GM12878 (cell line): Measurements from ENCODE around the gene TXNL1. TPM values are rescaled to one million over a fixed set of nuclear protein-coding genes. Genes with fewer than 3 reads are reported as not detected.
A peak's percentile ranks its signal among the peaks of the same experiment; 100 is the strongest.

Experiments
- ATAC-seq: fragments of 200-7000 bp; cut with Tn5 transposase; 3 replicates; pipeline ENCODE4 v1.9.1; 2020; ENCODE audit warnings: mild to moderate bottlenecking, moderate library complexity
- BruUV-seq: library from RNA; stranded (reverse); fragments of 400-500 nt; replicated peaks from 2 replicates; lab custom pipeline; 2021; lab: Mats Ljungman, UMichigan
- CTCF ChIA-PET: fragments of 300-600 bp; sonication (Branson Sonifier 250); formaldehyde crosslinking; extraction: SDS; loops from one replicate; lab custom pipeline; 2021; ENCODE audit warnings: inconsistent platforms; lab: Yijun Ruan, JAX
- POLR2A ChIA-PET: fragments of 350-600 bp; formaldehyde crosslinking; extraction: SDS; loops from one replicate; lab custom pipeline; 2021; ENCODE audit warnings: inconsistent platforms; lab: Charles Lee
- RAD21 ChIA-PET: fragments of 300-600 bp; sonication (Branson Sonifier 250); formaldehyde crosslinking; loops from one replicate; lab custom pipeline; 2023; ENCODE audit warnings: antibody characterized with exemption; ENCODE audit not compliant: unreplicated experiment; lab: Charles Lee
- SMC1A ChIA-PET: fragments of 300-600 bp; sonication (Branson Sonifier 250); formaldehyde crosslinking; loops from one replicate; lab custom pipeline; 2023; ENCODE audit not compliant: unreplicated experiment, uncharacterized antibody; lab: Charles Lee
- DNase-seq: peaks from one replicate; pipeline ENCODE4 v3.0.0-alpha.2; 2011; ENCODE audit warnings: low read depth, low spot score
- FAIRE-seq: peaks from 3 replicates; lab custom pipeline; 2011; peaks lifted over from hg19 to GRCh38; lab: Jason Lieb, UNC
- H2AFZ ChIP-seq: 2 replicates; pipeline ENCODE4 v1.6.0; 2011; ENCODE audit warnings: low read depth, low read length, control low read depth; ENCODE audit not compliant: control insufficient read depth
- H3K27ac ChIP-seq: 2 replicates; pipeline ENCODE4 v1.5.1; 2011; ENCODE audit warnings: control low read depth; ENCODE audit not compliant: control insufficient read depth, insufficient read depth
- H3K27me3 ChIP-seq, 2 experiments: replicated peaks in 1 of 2; 2 replicates each; pipeline versions ENCODE4 v1.6.0 to v1.6.1; 2011; ENCODE audit warnings: low read length in 1 of 2; ENCODE audit not compliant: control insufficient read depth in 2 of 2, insufficient read depth in 2 of 2
- H3K36me3 ChIP-seq, 2 experiments: 2 replicates each; pipeline ENCODE4 v1.5.1; 2011; ENCODE audit warnings: low read length in 1 of 2; ENCODE audit not compliant: control insufficient read depth in 2 of 2, insufficient read depth in 2 of 2
- H3K4me1 ChIP-seq: 2 replicates; pipeline ENCODE4 v1.6.1; 2011; ENCODE audit warnings: mild to moderate bottlenecking, low read length, moderate library complexity, mixed read lengths; ENCODE audit not compliant: control insufficient read depth, insufficient read depth
- H3K4me2 ChIP-seq: 2 replicates; pipeline ENCODE4 v1.6.0; 2011; ENCODE audit warnings: control low read depth; ENCODE audit not compliant: control insufficient read depth, insufficient read depth
- H3K4me3 ChIP-seq: fragments of 200-600 bp; sonication (generic); 2 replicates; pipeline ENCODE4 v1.5.1; 2016
- H3K79me2 ChIP-seq: 2 replicates; pipeline ENCODE4 v1.6.0; 2011; ENCODE audit warnings: low read length; ENCODE audit not compliant: control insufficient read depth, insufficient read depth
- H3K9ac ChIP-seq: 2 replicates; pipeline ENCODE4 v1.8.0; 2011; ENCODE audit warnings: low read length, control low read depth, mixed read lengths; ENCODE audit not compliant: control insufficient read depth, insufficient read depth
- H3K9me3 ChIP-seq: replicated peaks from 3 replicates; pipeline ENCODE4 v1.5.1; 2011; ENCODE audit warnings: mild to moderate bottlenecking, low read length; ENCODE audit not compliant: control insufficient read depth, insufficient read depth
- H4K20me1 ChIP-seq: 2 replicates; pipeline ENCODE4 v1.6.0; 2011; ENCODE audit not compliant: control insufficient read depth, insufficient read depth
- ATF7 ChIP-seq: fragments of 450-650 bp; IDR thresholded peaks from 2 replicates; pipeline ENCODE4 v1.6.1; 2016; ENCODE audit warnings: low read depth, mild to moderate bottlenecking
- BHLHE40 ChIP-seq, 2 experiments: fragments of 450-650 bp in 1 of 2; IDR thresholded peaks; 2 replicates each; pipeline ENCODE4 v1.6.1; 2011 to 2017; ENCODE audit warnings: low read depth in 2 of 2, borderline replicate concordance in 1 of 2, improper control_type of control experiment in 1 of 2, low read length in 1 of 2, mild to moderate bottlenecking in 1 of 2
- BMI1 ChIP-seq: fragments of 450-650 bp; IDR thresholded peaks from 2 replicates; pipeline ENCODE4 v1.6.1; 2016; ENCODE audit warnings: mild to moderate bottlenecking, moderate library complexity, borderline replicate concordance
- ELK1 ChIP-seq: IDR thresholded peaks from 2 replicates; pipeline ENCODE4 v1.6.1; 2012; ENCODE audit warnings: low read depth, low read length, improper control_type of control experiment
- EP300 ChIP-seq, 2 experiments: fragments of 150-350 bp in 1 of 2; IDR thresholded peaks; 2 replicates each; pipeline ENCODE4 v1.6.1; 2011 to 2012; ENCODE audit warnings: low read depth in 2 of 2, low read length in 2 of 2, borderline replicate concordance in 1 of 2, improper control_type of control experiment in 1 of 2, inconsistent platforms in 1 of 2; ENCODE audit not compliant: control insufficient read depth in 1 of 2
- IKZF1 ChIP-seq: fragments of 450-650 bp; conservative IDR thresholded peaks from 2 replicates; pipeline ENCODE4 v1.6.1; 2017; ENCODE audit warnings: antibody characterized with exemption, mild to moderate bottlenecking
- IKZF2 ChIP-seq, 2 experiments: fragments of 450-650 bp; IDR thresholded peaks; 2 replicates each; pipeline ENCODE4 v1.6.1; 2017; ENCODE audit warnings: mild to moderate bottlenecking in 2 of 2, moderate library complexity in 2 of 2
- MTA2 ChIP-seq: fragments of 450-650 bp; IDR thresholded peaks from 2 replicates; pipeline ENCODE4 v1.6.1; 2016; ENCODE audit warnings: low read depth, mild to moderate bottlenecking, moderate library complexity
- NBN ChIP-seq: fragments of 450-650 bp; IDR thresholded peaks from 2 replicates; pipeline ENCODE4 v1.6.1; 2016
- NR2F1 ChIP-seq: fragments of 450-650 bp; conservative IDR thresholded peaks from 2 replicates; pipeline ENCODE4 v1.6.1; 2017; ENCODE audit warnings: mild to moderate bottlenecking
- PBX3 ChIP-seq: IDR thresholded peaks from 2 replicates; pipeline ENCODE4 v1.6.1; 2011; ENCODE audit warnings: mild to moderate bottlenecking, low read depth, low read length, moderate library complexity; ENCODE audit not compliant: insufficient replicate concordance
- RELB ChIP-seq: fragments of 450-650 bp; IDR thresholded peaks from 2 replicates; pipeline ENCODE4 v1.6.1; 2017; ENCODE audit warnings: low read depth, mild to moderate bottlenecking, moderate library complexity
- TCF7 ChIP-seq: IDR thresholded peaks from 2 replicates; pipeline ENCODE4 v1.6.1; 2014; ENCODE audit warnings: antibody characterized with exemption, borderline replicate concordance
- ZBED1 ChIP-seq: IDR thresholded peaks from 2 replicates; pipeline ENCODE4 v1.6.1; 2016; ENCODE audit warnings: borderline replicate concordance
- ZNF217 ChIP-seq: fragments of 450-650 bp; IDR thresholded peaks from 2 replicates; pipeline ENCODE4 v1.6.1; 2017; ENCODE audit warnings: antibody characterized with exemption, mild to moderate bottlenecking
- ZNF592 ChIP-seq: fragments of 450-650 bp; IDR thresholded peaks from 2 replicates; pipeline ENCODE4 v1.6.1; 2017; ENCODE audit warnings: mild to moderate bottlenecking, moderate library complexity
- WGBS: methylation state at CpG from one replicate; pipeline ENCODE4 v1.1.6; 2016; ENCODE audit warnings: low lambda C conversion rate; ENCODE audit not compliant: insufficient replicate concordance, insufficient coverage; ENCODE audit errors: missing lambda C conversion rate; 5-methylcytosine and 5-hydroxymethylcytosine counted together
- in situ Hi-C: fragments of 300-500 bp; cut with MboI; formaldehyde crosslinking; loops from 9 replicates; pipeline ENCODE4 v1.14.3; 2018; ENCODE audit warnings: mixed read lengths
- intact Hi-C: fragments of 100-400 bp; cut with micrococcal nuclease; formaldehyde crosslinking; loops from one replicate; pipeline ENCODE4 v1.14.2; 2022; ENCODE audit not compliant: unreplicated experiment
- polyA plus RNA-seq, 11 experiments: library from polyadenylated mRNA; depleted of rRNA in 4 of 11; unstranded in 6 of 11; stranded (reverse) in 5 of 11; fragments of >200 nt; fragmentation: Nextera tagmentation in 4 of 11; fragmentation: Illumina TruSeq in 1 of 11; extraction: Ambion mirVana in 4 of 11; extraction: Trizol in 1 of 11; gene quantifications; 1 replicate in 1 of 11; 2 replicates in 10 of 11; pipeline versions ENCODE4 v1.2.1 to v1.2.3, GENCODE V29; 2011 to 2016; ENCODE audit warnings: inconsistent platforms in 2 of 11, missing spikeins in 2 of 11, low read depth in 1 of 11
- total RNA-seq, 4 experiments: library from RNA; depleted of rRNA in 3 of 4; stranded (reverse); fragments of >200 nt in 3 of 4; fragmentation: Illumina TruSeq in 1 of 4; extraction: Trizol in 1 of 4; gene quantifications; 2 replicates each; pipeline versions ENCODE4 v1.2.1 to v1.2.3, GENCODE V29; 2013 to 2021

Gene TXNL1
- total and polyA plus RNA-seq, 10 of the 15 experiments (the other 5 are each of a cell fraction or from before 2014, with no cell fraction given): 30.9 to 124 (median 71.2) TPM

- in situ Hi-C loops: loop anchor here (10.0 kb wide), 1 partner anchor 62 kb away; no protein-coding TSS in a partner anchor
- TF ChIP-seq MTA2 (peak; percentile 97), IKZF2 (IDR thresholded peaks at IDR 0.05) (peak; percentile 70 to 81; a peak in 2 of 4 replicates), PBX3 (no peak), ATF7 (peak; percentile 79), TCF7 (no peak), BMI1 (peak; percentile 75), NBN (peak; percentile 47; the same call in 1 of the 2 replicates), IKZF1 (peak; percentile 74; the same call in 1 of the 2 replicates), BHLHE40 (IDR thresholded peaks at IDR 0.05; ENCODE audit: borderline replicate concordance in 1 of 2, low read depth in 2 of 2, low read length in 1 of 2) (peak in 1 of 2 experiments; percentile 20; a peak in 1 of 4 replicates), NR2F1 (peak; percentile 83), EP300 (IDR thresholded peaks at IDR 0.05; ENCODE audit: borderline replicate concordance in 1 of 2, control insufficient read depth in 1 of 2, low read depth in 2 of 2, low read length in 2 of 2) (peak; percentile 23 to 58; a peak in 2 of 4 replicates), ZNF592 (no peak), RELB (peak; percentile 59; the same call in 1 of the 2 replicates), ELK1 (no peak), ZBED1 (no peak), ZNF217 (0 out of 2 replicates have a peak, but pooled peaks have one; percentile 54)
Observed at GRCh38 chr18:56556907-56557306, 81.5 kb downstream of the TXNL1 start.

More at GRCh38 chr18:56556907-56557306, 81.5 kb downstream of the TXNL1 start:
- Histone ChIP-seq H3K4me1 (no peaks in the 10 kb centered on the region), H2AFZ (no peak overlapping the region), H3K4me3 (no peak overlapping the region), H3K9ac (no peak overlapping the region), H3K27ac (no peak overlapping the region), H3K79me2 (no peaks in the 10 kb centered on the region), H3K4me2 (no peak overlapping the region), H3K27me3 (no peaks in the 10 kb centered on the region; a peak in 2 of 4 replicates), H4K20me1 (no peaks in the 10 kb centered on the region), H3K36me3 (no peaks in the 10 kb centered on the region), H3K9me3 (no peaks in the 10 kb centered on the region; the same call in 2 of the 3 replicates)
- FAIRE-seq (no peak), DNase-seq (no peak), ATAC-seq (peak; percentile 71)
- 0% methylated on average over 1 of the region's 1 CpG for WGBS
- BruUV-seq: no TSS peak
- ChIA-PET POLR2A (no interaction called here), RAD21 (interaction anchor here (0.7 kb wide), 1 partner anchor 25 kb away, joined by 5 read pairs; no protein-coding TSS in a partner anchor), SMC1A (interaction anchor here (0.7 to 4.2 kb wide), 4 partner anchors 9 to 44 kb away, joined by 3 to 12 read pairs (median 6); no protein-coding TSS in a partner anchor), CTCF (no interaction called here)
- intact Hi-C loops: no loop called here
